Right cardiac atrium (tissue), 5 donors: ENCODE measurements around the gene SLC51A. TPM values are rescaled to one million over a fixed set of nuclear protein-coding genes. Genes with fewer than 3 reads are reported as not detected.
A peak's percentile ranks its signal among the peaks of the same experiment; 100 is the strongest.
"Not testable (repeated sequence)": the region's sequence is repeated elsewhere in the genome, so short reads cannot be mapped to it uniquely, and the experiment has no call there.

ENCODE experiments used
- ATAC-seq, 2 donors: fragments of 200-7000 bp; cut with Tn5 transposase; one replicate each; pipeline versions ENCODE4 v1.8.0 to v1.9.1; 2020; ENCODE audit warnings: moderate library complexity in 2 of 2, mild to moderate bottlenecking in 1 of 2
- DNase-seq, 3 donors: peaks; one replicate each; pipeline ENCODE4 v3.0.0-alpha.2; 2020
- H3K27ac ChIP-seq: one replicate; pipeline ENCODE4 v1.5.1; 2013; ENCODE audit warnings: mild to moderate bottlenecking, low read length, control low read depth, moderate library complexity
- H3K27me3 ChIP-seq: one replicate; pipeline ENCODE4 v1.6.1; 2013; ENCODE audit not compliant: control insufficient read depth, insufficient read depth
- H3K4me1 ChIP-seq: one replicate; pipeline ENCODE4 v1.6.1; 2013; ENCODE audit warnings: low read length; ENCODE audit not compliant: control insufficient read depth, insufficient read depth
- H3K4me3 ChIP-seq: one replicate; pipeline ENCODE4 v1.5.1; 2013; ENCODE audit warnings: low read length, control low read depth
- H3K9me3 ChIP-seq: one replicate; pipeline ENCODE4 v1.6.1; 2013; ENCODE audit warnings: low read length; ENCODE audit not compliant: control insufficient read depth
- WGBS: extraction: QIAGEN DNeasy Blood & Tissue Kit; methylation state at CpG from one replicate; pipeline ENCODE4 v1.1.7; 2013; 5-methylcytosine and 5-hydroxymethylcytosine counted together
- intact Hi-C, 4 donors: fragments of 100-400 bp; cut with DNase I; formaldehyde crosslinking; loops; one replicate each; pipeline versions ENCODE4 v1.11.0 to v1.14.0; 2022 to 2023
- polyA plus RNA-seq: library from polyadenylated mRNA; stranded (reverse); fragments of 200-250 nt; gene quantifications from one replicate; pipeline ENCODE4 v1.2.3, GENCODE V29; 2013
- total RNA-seq, 4 donors: library from RNA; stranded (reverse); fragmentation: NEBNext Ultra II Directional; extraction: Animal tissue kit (Norgen Biotek cat#: 25700); gene quantifications; one replicate each; pipeline ENCODE4 v1.2.1, GENCODE V29; 2021
- donor health status: healthy with polysubstance abuse.
- donor health status: DM: no; HTN: yes; CAD: no.
- donor health status: DM: no; HTN: no; CAD: no.
- donor health status: DM: no; HTN: yes; CAD: no; lungs with severe emphysema.
- donor health status: DM: yes; HTN: yes; CAD: no.

SLC51A gene
- total and polyA plus RNA-seq, 5 donors = 0.23 to 0.81 (median 0.68) TPM; not detected in 2

DNA sequence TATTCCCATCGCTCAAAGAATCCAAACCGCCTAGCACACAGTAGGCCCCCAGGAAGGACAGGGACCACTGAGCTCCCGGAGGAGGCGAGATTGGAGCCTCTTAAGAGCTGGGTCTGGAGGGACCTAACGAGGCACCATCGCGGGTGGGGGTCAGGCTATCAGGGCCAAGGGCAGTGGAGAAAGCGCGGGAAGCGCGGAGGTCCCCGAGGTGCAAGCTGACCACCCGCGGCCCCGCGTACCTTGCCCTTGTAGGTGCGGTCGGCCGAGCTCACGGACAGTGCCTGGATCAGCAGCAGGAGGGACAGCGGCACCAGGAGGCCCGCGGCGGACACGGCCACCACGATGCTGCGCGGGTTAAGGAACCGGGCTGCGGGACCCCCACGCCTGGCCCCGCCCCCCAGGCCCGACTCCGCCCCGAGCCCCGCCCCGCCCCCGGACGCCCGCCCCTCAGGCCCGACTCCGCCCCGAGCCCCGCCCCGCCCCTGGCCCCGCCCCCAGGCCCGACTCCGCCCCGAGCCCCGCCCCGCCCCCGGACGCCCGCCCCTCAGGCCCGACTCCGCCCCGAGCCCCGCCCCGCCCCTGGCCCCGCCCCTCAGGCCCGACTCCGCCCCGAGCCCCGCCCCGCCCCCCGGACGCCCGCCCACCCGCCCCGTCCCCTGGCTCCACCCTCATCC is 9.0 kb upstream of the SLC51A start:
- peak; percentile 31 to 32 for ATAC-seq
- Histone ChIP-seq H3K27me3 (no peaks in the 10 kb centered on the region), H3K27ac (no peak overlapping the region), H3K4me1 (no peaks in the 10 kb centered on the region), H3K4me3 (no peak overlapping the region), H3K9me3 (no peaks in the 10 kb centered on the region)
- intact Hi-C loops = no loop called here
- peak in 1 of 3 donors; percentile 60 for DNase-seq
- WGBS = 12% methylated on average over 50 of the region's 70 CpGs

DNA sequence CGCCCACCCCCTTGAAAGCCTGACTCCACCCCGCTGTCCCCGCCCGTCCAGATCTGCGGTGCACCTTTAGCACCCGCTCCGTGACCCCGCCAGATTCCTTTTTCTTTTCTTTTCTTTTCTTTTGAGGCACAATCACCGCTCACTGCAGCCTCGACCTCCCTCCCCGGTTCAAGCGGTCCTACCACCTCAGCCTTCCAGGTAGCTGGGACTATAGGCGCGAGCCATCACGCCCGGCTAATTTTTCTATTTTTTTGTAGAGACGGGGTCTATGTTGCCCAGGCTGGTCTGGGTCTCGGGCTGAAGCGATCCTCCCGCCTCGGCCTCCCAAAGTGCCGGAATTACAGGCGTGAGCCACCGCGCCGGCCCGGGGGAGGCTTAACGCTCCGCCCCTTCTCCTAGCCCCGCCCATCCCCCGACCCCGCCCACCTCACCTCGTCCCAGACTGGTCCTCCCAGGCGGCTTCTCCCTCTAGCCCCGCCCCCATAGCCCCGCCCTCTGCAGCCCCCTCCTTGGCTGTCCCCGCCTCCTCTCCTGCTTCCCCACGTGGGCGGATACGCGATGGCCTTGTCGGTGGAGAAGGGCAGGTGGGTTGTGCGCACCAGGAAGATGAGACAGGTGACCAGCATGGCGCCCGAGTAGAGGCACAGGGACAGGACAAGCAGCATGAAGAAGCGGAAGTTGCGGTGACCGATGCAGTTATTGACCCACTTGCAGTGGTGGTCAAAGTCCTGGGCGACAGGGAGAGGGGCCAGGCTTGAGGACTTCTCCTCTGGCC is 8.3 kb upstream of the SLC51A start:
- intact Hi-C loops = no loop called here
- Histone ChIP-seq H3K9me3 (no peaks in the 10 kb centered on the region), H3K27ac (no peak overlapping the region), H3K4me1 (no peaks in the 10 kb centered on the region), H3K4me3 (no peak overlapping the region), H3K27me3 (no peaks in the 10 kb centered on the region)
- peak; percentile 59 to 74 for ATAC-seq
- peak; percentile 55 to 84 (median 70) for DNase-seq
- WGBS = 31% methylated on average over 49 of the region's 49 CpGs

DNA sequence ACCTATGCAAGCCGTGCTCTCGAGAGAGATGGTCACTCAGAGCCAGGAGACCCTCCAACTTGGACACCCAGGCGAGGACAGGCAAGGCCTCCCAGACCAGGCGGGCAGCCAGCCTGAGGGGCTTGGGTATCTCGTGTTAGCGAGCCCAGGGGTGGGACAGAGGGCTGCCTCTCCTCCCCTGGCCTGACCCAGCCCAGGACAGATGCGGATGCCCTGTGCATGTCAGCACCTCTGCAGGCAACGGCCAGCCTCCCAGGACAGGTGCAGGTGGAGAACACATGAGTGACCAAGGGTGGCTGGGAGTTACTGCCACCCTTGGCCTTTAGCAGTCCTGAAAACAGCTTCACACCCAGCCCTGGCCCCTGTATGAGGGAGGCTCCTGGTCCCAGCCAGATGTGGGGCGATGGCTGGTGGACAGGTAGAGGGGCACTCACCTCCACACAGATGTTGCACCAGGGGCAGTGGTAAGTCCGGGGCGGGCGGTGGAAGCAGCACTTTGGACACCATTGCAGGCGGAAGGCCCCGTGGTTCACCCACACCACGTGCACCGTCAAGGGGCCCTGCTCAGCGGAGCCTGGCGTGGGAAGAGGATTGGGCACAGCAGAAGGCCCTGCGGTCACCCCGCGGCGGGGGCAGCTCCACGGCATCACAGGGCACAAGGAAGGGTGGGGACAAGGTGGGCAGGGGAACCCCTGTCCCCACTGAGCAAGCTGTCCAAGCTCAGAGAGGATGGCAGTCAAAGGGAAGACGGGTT is 7.2 kb upstream of the SLC51A start:
- no peak overlapping the region for H3K27ac ChIP-seq
- no peaks in the 10 kb centered on the region for H3K27me3 ChIP-seq
- DNase-seq = no peak
- 90% methylated on average over 24 of the region's 24 CpGs for WGBS
- peak; percentile 20 to 22 for ATAC-seq
- no peak overlapping the region for H3K4me3 ChIP-seq
- no peaks in the 10 kb centered on the region for H3K9me3 ChIP-seq
- no peaks in the 10 kb centered on the region for H3K4me1 ChIP-seq
- intact Hi-C loops = no loop called here

DNA sequence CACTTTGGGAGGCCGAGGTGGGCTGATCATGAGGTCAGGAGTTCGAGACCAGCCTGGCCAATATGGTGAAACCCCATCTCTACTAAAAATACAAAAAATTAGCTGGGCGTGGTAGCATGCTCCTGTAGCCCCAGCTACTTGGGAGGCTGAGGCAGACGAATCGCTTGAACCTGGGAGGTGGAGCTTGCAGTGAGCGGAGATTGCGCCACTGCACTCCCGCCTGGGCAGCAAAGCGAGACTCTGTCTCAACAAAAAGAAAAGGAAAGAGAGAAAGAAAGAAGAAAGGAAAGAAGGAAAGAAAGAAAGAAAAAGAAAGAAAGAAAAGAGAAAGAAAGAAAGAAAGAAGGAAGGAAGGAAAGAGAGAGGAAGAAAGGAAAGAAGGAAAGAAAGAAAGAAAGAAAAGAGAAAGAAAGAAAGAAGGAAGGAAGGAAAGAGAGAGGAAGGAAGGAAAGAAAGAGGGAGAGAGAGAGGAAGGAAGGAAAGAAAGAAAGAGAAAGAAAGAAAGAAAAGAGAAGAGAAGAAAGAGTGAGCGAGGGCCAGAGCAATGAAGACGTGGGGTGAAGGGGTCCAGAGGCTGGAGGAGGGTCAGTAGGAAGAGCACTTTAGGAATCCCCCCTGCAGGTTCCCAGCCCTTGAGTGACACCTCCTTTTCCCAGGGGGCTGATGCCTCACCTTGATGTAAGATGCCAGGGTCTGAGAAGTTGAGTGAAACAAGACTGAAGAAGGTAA is 6.2 kb upstream of the SLC51A start:
- H3K4me3 ChIP-seq, ATAC-seq, intact Hi-C loops, H3K9me3 ChIP-seq, DNase-seq, H3K27me3 ChIP-seq, H3K4me1 ChIP-seq, H3K27ac ChIP-seq: not testable (repeated sequence)
- 87% methylated on average over 11 of the region's 11 CpGs for WGBS

DNA sequence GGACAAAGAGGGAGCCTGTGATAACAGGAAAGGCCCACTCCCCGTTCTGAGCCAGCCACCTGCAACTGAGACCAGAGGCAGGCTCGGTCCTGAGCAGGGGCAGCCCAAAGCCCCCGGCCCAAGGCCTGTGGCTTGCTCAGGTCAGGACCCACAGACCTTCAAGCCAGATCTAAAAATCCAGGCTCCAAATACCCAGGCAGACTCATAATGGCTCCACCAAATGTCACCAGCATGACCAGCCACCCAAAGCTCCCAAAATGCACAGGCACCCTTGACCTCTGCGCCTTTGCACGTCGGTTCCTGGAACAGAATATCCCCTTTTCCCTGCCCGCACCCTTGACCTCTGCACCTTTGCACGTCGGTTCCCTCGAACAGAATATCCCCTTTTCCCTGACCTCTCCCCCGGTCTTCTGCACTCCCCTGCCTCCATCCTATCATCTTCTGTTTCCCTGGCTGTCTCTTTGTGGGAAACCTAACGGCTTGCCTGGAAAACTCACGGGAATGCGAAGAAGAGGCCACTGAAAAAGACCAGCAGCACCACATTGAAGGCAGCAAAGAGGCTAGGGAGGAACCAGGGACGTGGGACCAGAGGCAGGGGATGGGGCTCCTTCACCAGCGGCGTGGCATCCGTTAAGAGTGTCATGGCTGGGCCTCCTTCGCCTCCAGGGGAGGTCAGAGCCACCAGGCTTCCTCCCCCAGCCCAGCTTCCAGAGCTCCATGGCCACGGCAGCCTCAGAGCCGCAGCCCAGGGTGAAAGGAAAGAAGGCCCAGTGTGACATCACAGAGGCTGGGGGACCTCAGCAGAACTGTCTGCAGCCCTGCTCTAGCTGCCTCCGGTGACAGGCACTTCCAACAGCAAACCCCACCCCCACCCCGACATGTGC is 5.4 kb upstream of the SLC51A start, which contains the start of gene ZDHHC19:
ZDHHC19 (minus strand) TSS at position 728 of the 884 bp plus-strand sequence; CDS start at position 643, 85 bp downstream.
- no peaks in the 10 kb centered on the region for H3K4me1 ChIP-seq
- peak in 1 of 3 donors; percentile 41 for DNase-seq

DNA sequence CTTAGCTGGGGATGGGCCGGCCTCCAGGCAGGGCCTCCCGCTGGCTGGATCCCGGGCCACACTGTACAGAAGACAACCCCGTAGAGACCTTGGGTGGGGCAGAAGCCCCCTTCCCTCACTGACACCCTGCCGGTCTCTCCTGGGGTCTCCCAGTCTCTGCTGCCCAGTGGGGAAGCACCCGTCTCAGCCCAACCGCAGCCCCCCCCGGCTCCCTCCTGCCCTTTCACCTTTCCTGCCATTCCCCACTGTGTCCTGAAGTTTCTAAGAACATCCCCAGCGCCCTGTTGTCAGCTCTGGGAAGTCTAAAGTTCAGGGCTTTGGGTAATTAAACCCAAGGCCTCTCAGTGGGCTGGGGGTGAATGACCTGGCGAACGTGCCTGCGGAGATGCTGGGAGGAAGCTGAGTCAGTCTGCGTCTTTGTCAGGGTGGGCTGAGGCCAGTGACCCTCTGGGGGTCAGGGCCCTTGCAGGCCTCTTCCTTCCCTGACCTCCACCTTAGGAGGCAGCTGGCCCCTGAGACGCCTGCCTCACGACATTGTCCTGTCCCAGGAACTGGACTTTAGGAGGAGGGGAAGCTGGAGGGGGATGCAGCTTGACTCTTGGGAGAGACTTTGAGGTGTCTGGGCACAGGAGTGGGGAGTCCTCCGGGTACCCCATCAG is 1.4 kb upstream of the SLC51A start:
- ATAC-seq (no peak), DNase-seq (no peak)
- no peak overlapping the region for H3K27ac ChIP-seq
- H3K27me3 ChIP-seq = no peaks in the 10 kb centered on the region
- intact Hi-C loops = no loop called here
- 81% methylated on average over 16 of the region's 16 CpGs for WGBS
- H3K4me3 ChIP-seq = no peak overlapping the region
- no peaks in the 10 kb centered on the region for H3K9me3 ChIP-seq
- no peaks in the 10 kb centered on the region for H3K4me1 ChIP-seq

More for the DNA sequence above, 5.4 kb upstream of the SLC51A start, which contains the start of gene ZDHHC19:
- whole genome bisulfite sequencing = 61% methylated on average over 23 of the region's 23 CpGs
- no peaks in the 10 kb centered on the region for H3K27me3 ChIP-seq
- H3K9me3 ChIP-seq = no peaks in the 10 kb centered on the region
- intact Hi-C loops = no loop called here
- no peak within 1 kb of the TSS for H3K27ac ChIP-seq
- no peak for ATAC-seq
- H3K4me3 ChIP-seq = no peak within 1 kb of the TSS

DNA sequence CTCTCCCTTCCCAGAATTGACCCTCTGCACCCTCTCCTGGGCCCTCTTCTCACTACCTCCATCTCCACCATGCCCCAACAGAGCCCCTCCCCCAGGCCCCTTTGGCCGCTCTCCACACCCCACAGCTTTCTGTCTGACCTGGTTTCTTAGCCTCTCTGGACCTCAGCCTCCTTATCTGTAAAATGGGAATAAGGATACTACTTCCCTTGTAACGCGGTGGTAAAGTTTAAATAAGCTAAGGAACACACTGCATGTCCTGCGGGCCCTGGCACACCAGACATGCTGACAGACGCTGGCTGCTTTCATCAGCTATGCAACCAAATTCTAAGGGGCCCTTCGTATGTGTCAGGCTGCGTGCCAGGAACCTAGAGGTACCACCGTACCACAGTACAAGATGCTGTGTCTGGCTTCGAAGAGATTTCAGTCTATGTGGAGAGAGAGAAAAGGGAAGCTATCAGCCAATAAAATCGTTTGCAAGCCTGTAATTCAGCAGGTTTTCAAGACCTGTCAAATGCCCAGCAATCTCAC is 777 bp upstream of the SLC51A start:
- 63% methylated on average over 10 of the region's 10 CpGs for WGBS

DNA sequence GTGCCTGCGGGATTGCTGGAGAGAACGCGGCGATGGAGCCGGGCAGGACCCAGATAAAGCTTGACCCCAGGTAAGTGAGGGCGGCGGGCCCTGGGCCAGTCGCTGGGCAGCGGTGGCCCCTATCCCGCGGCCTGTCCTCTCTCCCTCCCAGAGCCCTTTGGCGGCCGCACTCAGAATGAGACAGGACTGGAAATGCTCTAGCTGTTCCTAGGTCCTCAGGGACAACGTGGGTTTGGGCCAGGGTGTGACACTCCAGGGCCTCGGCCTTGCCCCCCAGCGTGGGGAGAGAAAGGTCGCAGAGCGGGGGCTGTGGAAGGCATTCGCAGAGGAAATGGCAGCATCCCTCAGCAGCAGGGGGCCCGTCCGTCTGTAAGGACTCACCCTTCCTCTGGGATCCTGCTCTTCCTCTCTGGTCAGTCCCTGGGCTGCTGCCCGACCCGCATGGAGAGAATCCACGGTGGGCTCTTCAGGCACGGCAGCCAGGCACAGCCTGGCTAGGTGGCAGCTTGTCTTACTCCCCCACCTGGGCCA is 412 bp downstream of the SLC51A start:
- ATAC-seq (no peak), DNase-seq (no peak)
- Histone ChIP-seq H3K4me1 (no peaks in the 10 kb centered on the region), H3K27ac (no peak overlapping the region), H3K4me3 (no peak overlapping the region), H3K27me3 (no peaks in the 10 kb centered on the region), H3K9me3 (no peaks in the 10 kb centered on the region)
- intact Hi-C loops = no loop called here
- WGBS = 28% methylated on average over 25 of the region's 25 CpGs

More for the DNA sequence above, 777 bp upstream of the SLC51A start:
- DNase-seq (no peak), ATAC-seq (no peak)
- H3K4me1 ChIP-seq = no peaks in the 10 kb centered on the region
- H3K27ac ChIP-seq = no peak overlapping the region
- H3K9me3 ChIP-seq = no peaks in the 10 kb centered on the region
- no peak overlapping the region for H3K4me3 ChIP-seq
- intact Hi-C loops = no loop called here
- no peaks in the 10 kb centered on the region for H3K27me3 ChIP-seq
